Measurements from ENCODE around the gene B9D1. TPM values are rescaled to one million over a fixed set of nuclear protein-coding genes. Genes with fewer than 3 reads are reported as not detected.

B9D1 gene
- total and polyA plus RNA-seq, 8 donors, result 6.6 to 39.6 (median 12.5) TPM

DNA sequence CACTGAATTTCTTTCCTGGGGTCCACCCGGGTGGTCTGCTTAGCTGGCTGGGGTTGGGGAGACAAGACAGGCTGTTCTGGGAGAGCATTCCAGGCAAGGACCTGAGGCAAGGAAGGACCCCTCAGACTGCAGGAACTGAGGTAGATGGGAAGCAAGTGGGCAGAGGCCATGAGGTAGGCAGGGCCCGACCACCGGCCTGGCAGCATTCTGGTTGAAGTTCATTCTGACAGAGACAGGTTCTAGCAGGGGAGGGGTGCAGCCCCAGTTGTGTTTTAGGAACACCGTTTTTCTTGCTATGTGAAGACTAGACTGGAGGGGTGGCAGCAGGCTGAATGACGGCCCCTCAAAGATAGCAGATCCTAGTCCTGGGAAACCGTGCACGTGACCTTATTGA lies 17.5 kb downstream of the B9D1 start:
- H3K27ac ChIP-seq, result no peak overlapping the region
- 67 to 73% methylated on average over 7 of the region's 7 CpGs for WGBS, 2 donors
- H3K27me3 ChIP-seq, result no peaks in the 10 kb centered on the region
- no peaks in the 10 kb centered on the region for H3K36me3 ChIP-seq
- H3K4me1 ChIP-seq, result no peaks in the 10 kb centered on the region
- DNase-seq (peak in 1 of 6 donors; percentile 47), FAIRE-seq (no peak), ATAC-seq (no peak)
- TF ChIP-seq, protein P1, sequence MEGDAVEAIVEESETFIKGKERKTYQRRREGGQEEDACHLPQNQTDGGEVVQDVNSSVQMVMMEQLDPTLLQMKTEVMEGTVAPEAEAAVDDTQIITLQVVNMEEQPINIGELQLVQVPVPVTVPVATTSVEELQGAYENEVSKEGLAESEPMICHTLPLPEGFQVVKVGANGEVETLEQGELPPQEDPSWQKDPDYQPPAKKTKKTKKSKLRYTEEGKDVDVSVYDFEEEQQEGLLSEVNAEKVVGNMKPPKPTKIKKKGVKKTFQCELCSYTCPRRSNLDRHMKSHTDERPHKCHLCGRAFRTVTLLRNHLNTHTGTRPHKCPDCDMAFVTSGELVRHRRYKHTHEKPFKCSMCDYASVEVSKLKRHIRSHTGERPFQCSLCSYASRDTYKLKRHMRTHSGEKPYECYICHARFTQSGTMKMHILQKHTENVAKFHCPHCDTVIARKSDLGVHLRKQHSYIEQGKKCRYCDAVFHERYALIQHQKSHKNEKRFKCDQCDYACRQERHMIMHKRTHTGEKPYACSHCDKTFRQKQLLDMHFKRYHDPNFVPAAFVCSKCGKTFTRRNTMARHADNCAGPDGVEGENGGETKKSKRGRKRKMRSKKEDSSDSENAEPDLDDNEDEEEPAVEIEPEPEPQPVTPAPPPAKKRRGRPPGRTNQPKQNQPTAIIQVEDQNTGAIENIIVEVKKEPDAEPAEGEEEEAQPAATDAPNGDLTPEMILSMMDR (IDR thresholded peaks at IDR 0.05), result no peak
- H3K9me3 ChIP-seq, result no peaks in the 10 kb centered on the region
- intact Hi-C loops (cut with DNase I), result no loop called here
- H3K4me3 ChIP-seq, result no peak overlapping the region

DNA sequence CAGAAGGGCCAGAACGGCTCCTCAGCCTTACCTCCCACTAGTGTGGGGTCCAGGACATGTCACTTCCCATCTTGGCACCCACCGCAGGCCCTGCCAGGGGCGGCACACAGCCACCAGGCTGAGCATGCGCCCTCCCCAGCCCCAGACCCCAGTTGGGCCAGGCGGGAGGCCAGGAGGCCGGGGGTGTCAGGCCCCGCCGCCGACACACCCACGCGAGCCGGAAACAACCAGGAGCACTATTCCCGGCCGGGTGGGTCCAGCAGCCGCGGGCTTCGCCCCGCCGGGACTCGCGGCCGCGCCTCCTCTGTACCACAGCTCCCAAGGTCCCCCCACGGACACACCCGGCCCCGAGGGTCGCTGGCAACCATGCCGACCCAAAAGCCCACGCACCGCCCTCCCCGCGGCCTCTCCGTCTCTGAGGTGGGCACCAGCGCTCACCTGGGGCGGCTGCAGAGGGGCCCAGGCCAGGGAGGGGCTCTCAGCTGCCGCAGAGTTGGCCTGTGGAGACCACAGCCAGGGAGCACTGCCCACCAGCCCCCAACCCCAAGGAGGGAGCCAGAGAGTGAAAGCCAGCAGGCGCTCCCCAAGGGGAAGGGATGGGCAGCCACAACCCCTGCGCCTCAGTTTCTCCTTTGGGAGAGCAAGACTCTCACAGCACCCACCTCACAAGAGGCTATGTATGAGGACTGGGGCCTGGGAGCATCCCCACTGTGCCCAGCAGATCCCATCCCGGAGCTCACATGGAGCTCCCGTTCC lies 18.0 kb downstream of the B9D1 start:
- no peak overlapping the region for H3K4me3 ChIP-seq
- FAIRE-seq (no peak), ATAC-seq (no peak), DNase-seq (peak in 1 of 6 donors; percentile 49)
- intact Hi-C loops (cut with DNase I), result no loop called here
- TF ChIP-seq, protein P1 (IDR thresholded peaks at IDR 0.05), result no peak
- H3K36me3 ChIP-seq, result no peaks in the 10 kb centered on the region
- H3K27ac ChIP-seq, result no peak overlapping the region
- H3K27me3 ChIP-seq, result no peaks in the 10 kb centered on the region
- WGBS, 2 donors, result 89 to 91% methylated on average over 32 to 40 of the region's 40 CpGs
- H3K9me3 ChIP-seq, result no peaks in the 10 kb centered on the region
- no peaks in the 10 kb centered on the region for H3K4me1 ChIP-seq

DNA sequence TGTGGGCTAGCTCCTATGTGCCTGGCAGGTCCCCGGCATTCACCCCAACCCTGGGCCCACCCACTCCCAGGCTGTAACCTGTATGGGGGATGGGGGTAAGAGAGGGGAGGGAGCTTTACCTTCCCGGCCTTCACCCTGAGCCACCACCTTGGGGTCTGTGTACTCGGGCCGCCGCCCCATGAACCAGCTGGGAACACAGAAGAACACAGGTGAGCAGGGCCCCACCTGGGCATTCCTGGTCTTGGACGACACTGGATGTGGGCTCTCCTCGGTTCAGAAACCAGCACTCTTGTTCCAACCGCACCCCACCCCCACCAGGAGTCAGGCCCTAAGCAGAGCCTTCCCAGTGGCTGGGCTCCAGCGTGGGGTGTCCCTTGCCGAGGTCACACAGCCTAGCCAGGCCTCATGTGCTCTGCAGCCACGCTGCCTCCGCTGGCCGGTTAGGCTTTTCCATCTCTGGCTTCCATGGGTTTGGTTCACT lies 18.8 kb downstream of the B9D1 start:
- Histone ChIP-seq H3K27me3 (no peaks in the 10 kb centered on the region), H3K4me1 (no peaks in the 10 kb centered on the region), H3K36me3 (no peaks in the 10 kb centered on the region), H3K27ac (no peak overlapping the region), H3K9me3 (no peaks in the 10 kb centered on the region), H3K4me3 (no peak overlapping the region)
- FAIRE-seq (no peak), DNase-seq (peak in 1 of 6 donors; percentile 50), ATAC-seq (no peak)
- TF ChIP-seq, protein P1 (IDR thresholded peaks at IDR 0.05), result no peak
- WGBS, 2 donors, result 90 to 94% methylated on average over 9 to 13 of the region's 13 CpGs
- intact Hi-C loops (cut with DNase I), result no loop called here

DNA sequence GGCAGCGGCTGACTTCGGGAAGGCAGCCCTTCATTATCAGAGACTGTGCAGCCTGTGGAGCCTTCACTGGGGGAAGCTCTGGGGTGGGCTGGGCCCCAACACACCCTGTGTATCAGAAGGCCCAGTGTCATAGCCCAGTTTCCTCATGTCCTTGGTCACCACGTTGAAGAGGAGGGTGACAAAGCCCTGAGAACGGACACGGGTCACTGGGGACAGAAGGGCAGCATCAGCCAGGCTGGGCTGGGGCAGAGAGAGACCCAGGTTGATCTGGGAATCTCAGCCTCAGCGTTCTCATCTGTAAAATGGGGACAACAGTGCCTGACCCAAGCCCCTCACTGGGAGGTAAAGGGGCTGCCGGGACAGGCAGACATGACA lies 19.3 kb downstream of the B9D1 start:
- Histone ChIP-seq H3K27ac (no peak overlapping the region), H3K9me3 (no peaks in the 10 kb centered on the region), H3K36me3 (no peaks in the 10 kb centered on the region), H3K27me3 (no peaks in the 10 kb centered on the region), H3K4me3 (no peak overlapping the region), H3K4me1 (no peaks in the 10 kb centered on the region)
- FAIRE-seq (no peak), ATAC-seq (no peak), DNase-seq (peak in 1 of 6 donors; percentile 35)
- intact Hi-C loops (cut with DNase I), result no loop called here
- TF ChIP-seq, protein P1 (IDR thresholded peaks at IDR 0.05), result no peak
- WGBS, 2 donors, result 83 to 84% methylated on average over 7 of the region's 7 CpGs

DNA sequence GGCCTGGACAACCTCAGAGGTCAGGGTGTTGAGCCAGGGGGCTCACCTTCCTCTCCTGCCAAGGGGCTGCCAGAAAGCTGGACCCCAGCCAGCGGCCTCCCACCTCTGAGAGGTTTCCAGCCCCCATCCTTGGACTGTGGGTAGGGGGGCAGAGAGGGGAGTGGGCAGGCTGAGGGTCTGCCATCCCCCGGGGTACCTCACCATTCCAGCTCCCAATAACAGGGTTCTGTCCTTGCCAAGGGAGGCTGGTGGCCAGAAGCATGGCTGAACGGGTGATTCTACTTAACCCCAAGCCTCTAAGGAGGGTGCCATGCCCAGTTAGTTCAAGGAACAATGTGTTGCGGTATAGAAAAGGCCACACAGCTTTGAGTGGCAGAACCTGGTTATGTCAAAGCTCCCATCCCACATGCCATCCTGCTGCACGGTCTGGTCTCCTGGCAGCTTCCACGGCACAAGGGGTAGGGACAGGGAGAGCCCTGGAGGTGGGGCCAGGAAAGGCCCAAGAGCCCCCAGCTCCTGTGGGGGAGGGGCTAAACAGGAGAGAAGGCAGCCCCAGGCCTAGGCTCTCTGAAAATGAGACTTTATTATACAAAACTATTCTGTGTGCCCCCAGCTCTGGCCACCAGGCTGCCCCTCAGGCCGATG lies 19.8 kb downstream of the B9D1 start:
- no peak for FAIRE-seq
- TF ChIP-seq, protein P1 (IDR thresholded peaks at IDR 0.05), result no peak
- no peak for ATAC-seq
- Histone ChIP-seq H3K36me3 (no peaks in the 10 kb centered on the region), H3K9me3 (no peaks in the 10 kb centered on the region), H3K4me1 (peaks cover 0 to 3% (median 0%) of the 10 kb centered on the region in 3 donors), H3K27me3 (no peaks in the 10 kb centered on the region), H3K27ac (no peak overlapping the region), H3K4me3 (no peak overlapping the region)
- DNase-seq, result peak in 1 of 6 donors; percentile 57
- intact Hi-C loops (cut with DNase I), result no loop called here
- 73 to 82% methylated on average over 7 of the region's 7 CpGs for WGBS, 2 donors
